ENCODE data around the gene RNF227. TPM values are rescaled to one million over a fixed set of nuclear protein-coding genes. Genes with fewer than 3 reads are reported as not detected.
A peak's percentile ranks its signal among the peaks of the same experiment; 100 is the strongest.

Gene RNF227
- total RNA-seq, 4 donors from 2014 or later, result 0.75 to 3.4 (median 2.7) TPM; not detected in 1

DNA sequence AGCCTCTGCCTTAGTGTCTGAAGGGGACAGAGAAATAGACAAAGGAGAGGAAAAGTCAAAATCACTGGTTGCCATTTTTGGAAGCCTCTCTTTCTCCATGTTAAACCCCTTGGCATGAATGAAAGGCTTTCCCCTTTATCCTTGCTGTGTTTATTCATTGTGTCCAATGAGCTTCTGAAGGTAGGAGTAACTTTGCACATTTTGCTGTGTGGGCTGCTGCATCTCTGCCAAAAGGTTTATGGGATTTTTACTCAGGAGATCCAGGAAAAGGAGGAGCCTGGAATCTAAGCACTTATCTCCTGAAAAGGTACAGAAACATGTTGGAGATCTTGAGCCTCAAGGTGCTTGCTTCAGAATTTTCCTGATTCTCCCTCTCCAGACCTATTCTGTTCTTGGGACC, 19.8 kb upstream of the RNF227 start:
- no peak overlapping the region for H3K27ac ChIP-seq
- no peaks in the 10 kb centered on the region for H3K27me3 ChIP-seq
- in situ Hi-C loops (cut with MboI; ENCODE audit: low pct_ligation_motif_present in 1 of 4, low pct_unique_long_range_greater_than_20kb in 1 of 4, low sequenced_read_pairs in 3 of 4) (no loop called here), intact Hi-C loops (cut with DNase I; ENCODE audit: low total_unique reads) (no loop called here)
- TF ChIP-seq POLR2A (IDR thresholded peaks at IDR 0.05), result no peak
- TF ChIP-seq EP300 (IDR thresholded peaks at IDR 0.05; ENCODE audit: low read depth), result no peak
- no peak for TF ChIP-seq POLR2AphosphoS5 (IDR thresholded peaks at IDR 0.05)
- TF ChIP-seq, protein P1, sequence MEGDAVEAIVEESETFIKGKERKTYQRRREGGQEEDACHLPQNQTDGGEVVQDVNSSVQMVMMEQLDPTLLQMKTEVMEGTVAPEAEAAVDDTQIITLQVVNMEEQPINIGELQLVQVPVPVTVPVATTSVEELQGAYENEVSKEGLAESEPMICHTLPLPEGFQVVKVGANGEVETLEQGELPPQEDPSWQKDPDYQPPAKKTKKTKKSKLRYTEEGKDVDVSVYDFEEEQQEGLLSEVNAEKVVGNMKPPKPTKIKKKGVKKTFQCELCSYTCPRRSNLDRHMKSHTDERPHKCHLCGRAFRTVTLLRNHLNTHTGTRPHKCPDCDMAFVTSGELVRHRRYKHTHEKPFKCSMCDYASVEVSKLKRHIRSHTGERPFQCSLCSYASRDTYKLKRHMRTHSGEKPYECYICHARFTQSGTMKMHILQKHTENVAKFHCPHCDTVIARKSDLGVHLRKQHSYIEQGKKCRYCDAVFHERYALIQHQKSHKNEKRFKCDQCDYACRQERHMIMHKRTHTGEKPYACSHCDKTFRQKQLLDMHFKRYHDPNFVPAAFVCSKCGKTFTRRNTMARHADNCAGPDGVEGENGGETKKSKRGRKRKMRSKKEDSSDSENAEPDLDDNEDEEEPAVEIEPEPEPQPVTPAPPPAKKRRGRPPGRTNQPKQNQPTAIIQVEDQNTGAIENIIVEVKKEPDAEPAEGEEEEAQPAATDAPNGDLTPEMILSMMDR (IDR thresholded peaks at IDR 0.05), result no peak
- no peak for DNase-seq
- no peak overlapping the region for H3K4me3 ChIP-seq
- peaks cover 0 to 22% (median 6%) of the 10 kb centered on the region in 4 donors for H3K36me3 ChIP-seq
- peaks cover 6 to 28% (median 24%) of the 10 kb centered on the region in 4 donors for H3K4me1 ChIP-seq
- H3K9me3 ChIP-seq, result no peaks in the 10 kb centered on the region

DNA sequence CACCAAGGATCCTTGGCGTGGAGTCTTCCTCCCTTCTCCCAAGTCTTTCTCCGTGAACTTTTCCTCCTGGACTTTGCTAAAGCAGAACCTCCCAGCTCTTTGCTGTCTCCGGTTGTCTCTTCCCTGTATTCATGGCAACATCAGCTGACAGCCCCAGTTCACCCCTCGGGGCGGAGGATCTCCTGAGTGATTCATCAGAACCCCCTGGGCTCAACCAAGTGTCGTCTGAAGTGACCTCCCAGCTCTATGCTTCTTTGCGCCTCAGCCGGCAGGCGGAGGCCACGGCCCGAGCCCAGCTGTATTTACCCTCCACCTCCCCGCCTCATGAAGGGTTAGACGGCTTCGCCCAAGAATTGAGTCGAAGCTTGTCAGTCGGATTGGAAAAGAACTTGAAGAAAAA, 16.9 kb upstream of the RNF227 start:
- intact Hi-C loops (cut with DNase I; ENCODE audit: low total_unique reads), result no loop called here
- Histone ChIP-seq H3K9me3 (no peaks in the 10 kb centered on the region), H3K4me3 (peak overlapping the region; percentile 64 to 72 (median 67)), H3K27me3 (no peaks in the 10 kb centered on the region), H3K27ac (peak overlapping the region; percentile 80 to 89 (median 86)), H3K4me1 (peaks cover 8 to 37% (median 29%) of the 10 kb centered on the region in 4 donors), H3K36me3 (peaks cover 0 to 7% (median 4%) of the 10 kb centered on the region in 4 donors)
- TF ChIP-seq POLR2AphosphoS5 (IDR thresholded peaks at IDR 0.05) (no peak), EP300 (IDR thresholded peaks at IDR 0.05; ENCODE audit: low read depth) (no peak), POLR2A (IDR thresholded peaks at IDR 0.05) (no peak)
- TF ChIP-seq, protein P1 (IDR thresholded peaks at IDR 0.05), result peak in 4 of 5 experiments; percentile 12 to 41 (median 22)
- DNase-seq, result peak; percentile 57
- in situ Hi-C loops (cut with MboI; ENCODE audit: low pct_ligation_motif_present in 1 of 4, low pct_unique_long_range_greater_than_20kb in 1 of 4, low sequenced_read_pairs in 3 of 4), result no loop called here
- 5 to 9% methylated on average over 3 to 16 of the region's 16 CpGs for WGBS, 2 donors (ENCODE audit: low coverage in 1 of 2)

DNA sequence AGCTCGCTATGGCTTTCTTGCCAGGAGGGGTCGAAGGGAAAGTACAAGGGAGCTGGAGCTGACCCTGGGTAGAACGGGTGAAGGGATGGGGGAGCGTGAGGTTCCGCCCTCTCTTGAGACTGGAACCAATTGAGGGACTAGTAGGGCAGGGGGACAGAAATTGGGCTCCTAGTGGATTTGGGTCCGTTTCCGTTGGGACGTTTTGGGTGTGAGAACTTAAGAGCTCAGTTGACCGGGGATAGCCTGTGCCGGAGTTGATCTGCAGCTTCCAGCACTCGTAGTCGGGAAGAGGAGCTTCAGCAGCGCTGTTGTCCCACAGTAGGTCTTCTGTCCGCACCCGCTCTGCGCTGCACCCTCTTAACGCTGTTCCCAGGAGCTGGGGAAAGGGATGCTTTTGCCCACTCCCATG, 16.4 kb upstream of the RNF227 start:
- intact Hi-C loops (cut with DNase I; ENCODE audit: low total_unique reads) (no loop called here), in situ Hi-C loops (cut with MboI; ENCODE audit: low pct_ligation_motif_present in 1 of 4, low pct_unique_long_range_greater_than_20kb in 1 of 4, low sequenced_read_pairs in 3 of 4) (no loop called here)
- whole genome bisulfite sequencing, 2 donors (ENCODE audit: low coverage in 1 of 2), result 0% methylated on average over 17 of the region's 17 CpGs; no CpG with 5 or more reads in 1 of the 2 donors
- Histone ChIP-seq H3K27ac (peak overlapping the region; percentile 80 to 89 (median 86)), H3K4me1 (peaks cover 8 to 37% (median 29%) of the 10 kb centered on the region in 4 donors), H3K27me3 (no peaks in the 10 kb centered on the region), H3K36me3 (peaks cover 0 to 7% (median 3%) of the 10 kb centered on the region in 4 donors), H3K9me3 (no peaks in the 10 kb centered on the region), H3K4me3 (peak overlapping the region; percentile 64 to 72 (median 67))
- peak; percentile 43 for DNase-seq
- TF ChIP-seq EP300 (IDR thresholded peaks at IDR 0.05; ENCODE audit: low read depth) (no peak), POLR2AphosphoS5 (IDR thresholded peaks at IDR 0.05) (no peak), POLR2A (IDR thresholded peaks at IDR 0.05) (no peak)
- TF ChIP-seq, protein P1 (IDR thresholded peaks at IDR 0.05), result no peak

DNA sequence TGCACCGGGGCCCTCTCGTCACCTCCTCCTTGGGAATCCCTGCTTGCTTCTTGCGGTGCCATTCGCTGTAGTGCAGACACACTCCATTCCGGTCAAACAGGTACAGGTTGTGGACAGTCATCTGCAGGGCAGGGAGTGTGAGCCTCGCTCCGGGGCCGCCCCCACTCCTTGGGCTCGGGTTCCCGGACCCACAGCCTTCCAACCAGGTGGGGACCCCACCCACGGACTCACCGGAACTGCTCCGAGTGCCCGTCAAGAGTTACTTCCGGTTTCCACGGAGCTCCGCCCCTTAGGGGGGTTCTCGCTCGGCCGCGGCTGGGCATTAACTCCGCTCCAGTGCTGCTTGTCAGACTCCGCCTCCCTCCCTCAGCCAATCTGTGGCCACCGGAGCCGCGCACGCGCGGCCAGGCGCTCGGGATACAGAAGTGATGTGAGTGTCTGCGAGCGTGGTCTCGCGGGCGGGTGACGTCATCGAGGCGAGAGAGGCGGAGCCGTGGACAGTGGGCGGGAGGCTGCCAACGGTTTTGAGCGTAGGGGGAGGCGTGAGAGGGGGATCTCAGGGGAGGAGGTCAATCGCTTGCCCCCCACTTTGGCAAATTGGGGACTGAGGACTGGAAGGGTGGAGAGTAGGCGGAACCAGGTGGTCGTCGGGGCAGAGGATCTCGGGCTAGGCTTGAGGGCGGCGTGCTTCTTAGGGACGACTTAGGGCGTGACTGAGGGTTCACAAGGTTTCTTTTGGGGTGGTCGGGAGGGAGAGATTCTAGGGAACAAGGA, 15.8 kb upstream of the RNF227 start, which contains the start of the genes CNTROB and TRAPPC1:
TSS of gene CNTROB (plus strand) at position 498 of the 774 bp plus-strand sequence. CDS start 874 bp downstream, outside the sequence.
TSS of gene TRAPPC1 (minus strand) at position 238 of the 774 bp plus-strand sequence. CDS start at position 121, 117 bp downstream.
- peak; percentile 82 for TF ChIP-seq POLR2A (IDR thresholded peaks at IDR 0.05)
- TF ChIP-seq EP300 (IDR thresholded peaks at IDR 0.05; ENCODE audit: low read depth), result no peak
- TF ChIP-seq, protein P1 (IDR thresholded peaks at IDR 0.05), result no peak
- TF ChIP-seq POLR2AphosphoS5 (IDR thresholded peaks at IDR 0.05), result peak; percentile 70 to 88 (median 86)
- in situ Hi-C loops (cut with MboI; ENCODE audit: low pct_ligation_motif_present in 1 of 4, low pct_unique_long_range_greater_than_20kb in 1 of 4, low sequenced_read_pairs in 3 of 4), result no loop called here

More for the DNA sequence above, 15.8 kb upstream of the RNF227 start, which contains the start of the genes CNTROB and TRAPPC1:
- Histone ChIP-seq H3K36me3 (peaks cover 0 to 4% (median under 1%) of the 10 kb centered on the region in 4 donors), H3K27ac (peak within 1 kb of the TSS; percentile 80 to 89 (median 86)), H3K4me3 (peak within 1 kb of the TSS; percentile 65 to 83 (median 70)), H3K4me1 (peaks cover 8 to 37% (median 29%) of the 10 kb centered on the region in 4 donors), H3K9me3 (no peaks in the 10 kb centered on the region), H3K27me3 (no peaks in the 10 kb centered on the region)
- peak; percentile 100 for DNase-seq
- WGBS, 2 donors (ENCODE audit: low coverage in 1 of 2), result 0% methylated on average over 5 to 44 of the region's 55 CpGs
- intact Hi-C loops (cut with DNase I; ENCODE audit: low total_unique reads), result no loop called here

All from transverse colon (tissue), 4 donors.